Measurements from ENCODE around the gene RPS3.
A peak's percentile ranks its signal among the peaks of the same experiment; 100 is the strongest.

Gene RPS3

GRCh38 chr11:75434886-75435570, 35.7 kb downstream of the RPS3 start:
- DNase-seq (ENCODE audit: low read depth): no peak

- no peak for DNase-seq (ENCODE audit: low read depth)
Measured at GRCh38 chr11:75435571-75435925, 36.2 kb downstream of the RPS3 start.

- no peak for DNase-seq (ENCODE audit: low read depth)
Measured at GRCh38 chr11:75436806-75437205, 37.5 kb downstream of the RPS3 start.

GRCh38 chr11:75437966-75438659, 38.8 kb downstream of the RPS3 start:
- DNase-seq (ENCODE audit: low read depth): no peak

- no peak for DNase-seq (ENCODE audit: low read depth)
Measured at GRCh38 chr11:75439026-75439425, 39.7 kb downstream of the RPS3 start.

GRCh38 chr11:75439495-75440120, 40.3 kb downstream of the RPS3 start:
- DNase-seq (ENCODE audit: low read depth): no peak

GRCh38 chr11:75440960-75441803, 41.9 kb downstream of the RPS3 start:
- no peak for DNase-seq (ENCODE audit: low read depth)

GRCh38 chr11:75441804-75442132, 42.5 kb downstream of the RPS3 start:
- DNase-seq (ENCODE audit: low read depth): no peak

- DNase-seq (ENCODE audit: low read depth): no peak
Measured at GRCh38 chr11:75442161-75442885, 43.0 kb downstream of the RPS3 start.

- no peak for DNase-seq (ENCODE audit: low read depth)
Measured at GRCh38 chr11:75443043-75443442, 43.7 kb downstream of the RPS3 start.

- DNase-seq (ENCODE audit: low read depth): peak; percentile 36
Measured at GRCh38 chr11:75445315-75445953, 46.1 kb downstream of the RPS3 start.

GRCh38 chr11:75447415-75447814, 48.1 kb downstream of the RPS3 start:
- no peak for DNase-seq (ENCODE audit: low read depth)

GRCh38 chr11:75449271-75449670, 50.0 kb downstream of the RPS3 start:
- no peak for DNase-seq (ENCODE audit: low read depth)

- no peak for DNase-seq (ENCODE audit: low read depth)
Measured at GRCh38 chr11:75449776-75450175, 50.5 kb downstream of the RPS3 start.

GRCh38 chr11:75450236-75450635, 50.9 kb downstream of the RPS3 start:
- no peak for DNase-seq (ENCODE audit: low read depth)

- DNase-seq (ENCODE audit: low read depth): no peak
Measured at GRCh38 chr11:75450826-75451821, 51.8 kb downstream of the RPS3 start.

- peak; percentile 45 for DNase-seq (ENCODE audit: low read depth)
Measured at GRCh38 chr11:75453916-75454655, 54.8 kb downstream of the RPS3 start.

- no peak for DNase-seq (ENCODE audit: low read depth)
Measured at GRCh38 chr11:75454987-75455386, 55.7 kb downstream of the RPS3 start.

All from iris pigment epithelial cell (primary cell).